ENCODE data around the gene SETBP1. TPM values are rescaled to one million over a fixed set of nuclear protein-coding genes. Genes with fewer than 3 reads are reported as not detected.

SETBP1 gene
- total RNA-seq, 1 experiment from 2014 or later: 2.7 TPM

GRCh38 chr18:44927127-44927849, 246.6 kb downstream of the SETBP1 start:
- peak; percentile 44 for DNase-seq (ENCODE audit: low read depth)

DNA sequence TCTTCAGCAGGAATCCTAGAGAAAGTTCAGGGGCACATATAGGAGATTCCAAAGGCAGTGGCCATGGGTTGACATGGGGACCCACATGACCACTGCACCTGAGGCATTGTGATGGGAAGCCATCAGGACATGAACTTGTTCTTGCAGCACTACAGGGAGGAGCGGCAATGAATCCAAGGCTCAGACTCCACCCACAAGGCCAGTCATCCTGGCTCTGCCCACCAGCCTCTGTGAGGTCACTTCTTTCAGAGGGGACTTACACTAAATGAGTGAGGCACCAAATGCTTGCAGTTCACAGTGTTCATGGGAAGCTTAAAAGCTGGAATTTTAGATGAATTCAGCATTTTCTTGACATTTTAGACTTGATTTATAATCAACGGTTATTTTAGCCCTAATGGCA, 254.2 kb downstream of the SETBP1 start:
- no peak for DNase-seq (ENCODE audit: low read depth)

GRCh38 chr18:44935455-44935854, 254.8 kb downstream of the SETBP1 start:
- no peak for DNase-seq (ENCODE audit: low read depth)

GRCh38 chr18:44936485-44936884, 255.8 kb downstream of the SETBP1 start:
- DNase-seq (ENCODE audit: low read depth): no peak

- DNase-seq (ENCODE audit: low read depth): no peak
Observed at GRCh38 chr18:44937960-44938719, 257.5 kb downstream of the SETBP1 start.

- no peak for DNase-seq (ENCODE audit: low read depth)
Observed at GRCh38 chr18:44938720-44939665, 258.3 kb downstream of the SETBP1 start.

- no peak for DNase-seq (ENCODE audit: low read depth)
Observed at GRCh38 chr18:44941516-44941915, 260.8 kb downstream of the SETBP1 start.

DNA sequence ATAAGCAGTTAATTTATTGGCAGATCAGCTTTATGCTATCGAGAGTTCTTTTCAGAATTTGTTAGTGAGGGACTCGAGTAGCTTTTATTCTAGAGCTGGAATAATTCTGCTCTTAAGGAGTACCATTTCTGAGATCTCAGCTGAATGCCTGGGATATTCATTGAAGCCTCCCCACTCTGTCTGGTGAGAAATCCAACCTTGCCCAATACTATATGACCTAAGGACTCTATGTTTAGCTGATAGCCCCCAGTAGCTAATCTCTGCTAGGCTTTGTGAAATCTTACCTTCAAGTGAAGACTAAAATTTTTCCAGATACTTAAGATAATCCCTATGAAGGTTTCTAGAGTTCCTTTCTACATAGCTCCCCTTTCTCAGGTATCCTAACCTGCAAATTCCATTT, 261.4 kb downstream of the SETBP1 start:
- DNase-seq (ENCODE audit: low read depth): no peak

DNA sequence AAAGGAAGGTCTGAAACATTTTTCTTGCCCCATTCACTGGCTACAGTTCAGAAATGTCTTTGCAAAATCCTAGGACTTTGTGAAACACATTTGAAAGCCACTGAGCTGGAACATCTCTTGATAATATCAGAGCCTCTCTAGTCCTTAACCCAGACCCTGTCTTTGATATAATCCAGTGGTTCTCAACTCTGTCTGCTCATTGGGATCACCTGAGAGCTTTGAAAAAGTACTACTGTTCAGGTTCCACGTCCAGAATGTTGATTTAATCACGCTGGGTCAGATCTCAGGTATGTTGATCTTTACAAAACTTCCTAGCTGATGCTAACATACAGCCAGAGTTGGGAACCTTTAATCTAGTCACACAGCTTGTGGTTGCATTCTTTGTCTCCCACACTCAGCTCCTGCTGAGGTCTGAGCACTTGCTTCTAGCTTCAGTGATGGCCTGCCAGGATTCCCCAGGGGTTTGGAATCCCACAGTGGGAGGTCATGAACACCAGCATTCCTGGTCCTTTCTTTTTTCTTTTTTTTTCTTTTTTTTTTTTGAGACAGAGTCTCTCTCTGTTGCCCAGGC, 262.7 kb downstream of the SETBP1 start:
- peak; percentile 35 for DNase-seq (ENCODE audit: low read depth)

DNA sequence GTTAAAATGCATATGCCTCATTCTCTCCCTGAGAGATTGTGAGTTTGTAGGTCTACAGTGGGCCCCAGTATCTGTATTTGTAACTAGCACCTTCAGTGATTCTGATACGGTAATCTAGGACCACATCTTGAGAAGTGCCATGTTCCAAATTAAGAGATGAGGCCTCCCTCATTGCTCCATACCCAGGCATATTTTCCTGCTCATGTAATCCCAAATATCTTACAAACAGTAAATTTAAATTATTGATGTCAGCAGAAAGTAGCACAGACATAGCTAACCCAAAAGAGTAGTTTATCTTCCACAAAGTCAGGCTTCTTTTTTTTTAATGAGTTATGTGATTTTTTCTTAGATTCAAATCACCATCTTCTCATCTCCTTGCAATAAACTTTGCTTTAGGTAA, 263.8 kb downstream of the SETBP1 start:
- no peak for DNase-seq (ENCODE audit: low read depth)

DNA sequence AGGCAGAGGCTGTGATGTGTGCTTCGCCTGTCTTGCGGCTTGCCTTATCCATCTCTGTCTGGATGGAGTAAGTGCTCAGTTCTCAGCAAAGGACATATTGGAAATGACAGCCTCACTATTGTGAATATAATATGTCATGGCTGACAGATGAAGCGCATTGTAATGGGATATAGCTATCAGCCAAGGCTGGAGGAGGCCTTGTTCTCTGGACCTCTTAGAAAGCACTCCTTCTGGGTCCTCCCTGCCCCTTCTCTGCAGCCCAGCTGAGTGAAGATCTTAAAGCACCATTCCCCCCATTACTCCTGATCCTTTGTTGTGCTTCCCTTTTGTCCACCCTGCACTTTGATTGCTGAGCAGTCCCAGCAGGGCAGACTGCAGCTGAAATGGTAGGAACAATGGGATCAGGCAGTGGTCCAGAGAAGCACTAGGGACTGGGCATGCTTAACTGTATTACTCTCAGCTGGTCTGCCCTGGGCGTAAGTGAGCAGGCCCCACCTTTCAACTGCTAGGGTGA, 265.3 kb downstream of the SETBP1 start:
- DNase-seq (ENCODE audit: low read depth): no peak

DNA sequence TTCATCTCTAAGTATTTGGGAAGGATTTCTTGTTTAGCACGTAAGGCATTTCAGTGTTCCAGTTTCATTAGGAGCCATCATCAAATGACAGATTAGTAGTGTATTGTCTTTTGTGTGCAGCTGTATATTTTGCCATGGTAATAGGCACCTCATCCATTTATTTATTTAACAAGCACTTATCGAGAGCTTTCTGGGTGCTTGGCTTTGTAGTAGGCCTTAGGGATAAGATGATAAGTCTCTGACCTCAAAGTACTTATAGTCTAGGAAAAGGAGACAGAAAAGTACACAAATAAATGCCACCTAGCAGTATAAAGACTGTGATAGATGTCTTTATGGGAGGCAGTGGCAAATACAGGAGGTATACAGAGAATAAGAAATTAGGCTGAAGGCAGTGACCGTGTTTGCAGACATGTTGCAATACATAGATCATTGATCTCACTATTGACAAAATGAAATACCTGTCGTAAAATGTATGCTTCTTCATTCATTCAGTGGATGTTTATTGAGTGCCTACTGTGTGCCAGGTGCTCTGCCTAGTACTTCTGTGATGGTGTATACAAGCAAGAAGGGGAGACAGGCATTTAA, 265.9 kb downstream of the SETBP1 start:
- DNase-seq (ENCODE audit: low read depth): no peak

GRCh38 chr18:44949967-44950366, 269.3 kb downstream of the SETBP1 start:
- no peak for DNase-seq (ENCODE audit: low read depth)

- no peak for DNase-seq (ENCODE audit: low read depth)
Observed at GRCh38 chr18:44950685-44951195, 270.1 kb downstream of the SETBP1 start.

GRCh38 chr18:44951748-44952147, 271.1 kb downstream of the SETBP1 start:
- DNase-seq (ENCODE audit: low read depth): no peak

DNA sequence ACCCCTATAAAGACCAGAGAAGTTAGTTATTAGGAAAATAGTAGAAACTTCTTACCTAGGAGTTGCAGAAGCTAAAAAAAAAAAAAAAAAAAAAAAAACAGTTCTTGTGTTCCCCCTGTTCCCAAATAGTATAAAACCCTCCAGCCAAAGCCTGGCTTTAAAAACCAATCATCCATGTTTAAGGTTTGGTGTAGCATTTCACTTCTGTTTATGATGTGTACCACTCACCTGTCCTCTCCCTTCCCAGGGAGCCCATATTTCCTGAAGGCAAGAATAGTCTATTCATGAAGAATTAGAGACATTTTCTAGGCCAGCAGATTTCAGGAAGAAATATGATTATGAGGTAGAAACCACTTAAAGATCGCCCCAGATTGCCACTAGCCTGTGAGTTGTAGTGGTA, 273.6 kb downstream of the SETBP1 start:
- DNase-seq (ENCODE audit: low read depth): no peak

DNA sequence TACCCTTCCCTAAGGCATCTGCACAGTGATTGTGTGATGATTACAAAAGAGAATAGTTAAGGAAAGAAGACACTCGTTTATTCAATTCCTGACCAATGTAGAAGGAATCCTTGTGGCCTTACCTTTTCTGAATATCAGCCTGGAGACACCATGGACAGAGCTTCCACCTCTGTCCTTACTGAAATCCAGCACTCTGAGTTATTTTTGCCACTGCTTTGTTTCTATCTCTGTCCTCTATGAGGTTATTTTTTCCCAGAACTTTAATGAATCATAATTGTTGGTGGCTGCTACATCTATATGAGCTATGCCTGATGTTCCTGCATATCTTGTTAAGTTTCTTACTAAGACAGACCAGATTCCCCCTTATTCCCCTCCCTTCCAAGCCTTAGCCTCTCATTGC, 275.1 kb downstream of the SETBP1 start:
- no peak for DNase-seq (ENCODE audit: low read depth)

GRCh38 chr18:44957025-44957424, 276.3 kb downstream of the SETBP1 start:
- no peak for DNase-seq (ENCODE audit: low read depth)

- DNase-seq (ENCODE audit: low read depth): peak; percentile 14
Observed at GRCh38 chr18:44957461-44957860, 276.8 kb downstream of the SETBP1 start.

DNA sequence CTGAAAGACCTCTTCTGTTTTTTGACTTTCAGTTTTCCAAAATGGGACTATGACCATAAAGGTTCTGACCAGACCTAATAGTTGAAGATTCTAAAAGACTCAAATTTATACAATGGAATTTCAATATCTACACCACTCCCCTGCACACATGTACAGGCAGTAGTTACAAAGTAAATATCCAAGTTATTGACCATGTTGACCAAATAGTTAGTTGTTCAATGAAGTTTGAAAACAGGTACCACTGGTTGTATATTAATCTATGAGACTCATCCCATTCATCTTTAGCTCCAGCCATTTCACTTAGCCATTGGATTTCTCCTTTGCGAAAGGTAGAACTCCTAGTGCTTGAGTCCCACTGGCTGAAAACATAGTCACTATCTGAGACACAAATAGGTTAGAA, 277.4 kb downstream of the SETBP1 start:
- no peak for DNase-seq (ENCODE audit: low read depth)

DNA sequence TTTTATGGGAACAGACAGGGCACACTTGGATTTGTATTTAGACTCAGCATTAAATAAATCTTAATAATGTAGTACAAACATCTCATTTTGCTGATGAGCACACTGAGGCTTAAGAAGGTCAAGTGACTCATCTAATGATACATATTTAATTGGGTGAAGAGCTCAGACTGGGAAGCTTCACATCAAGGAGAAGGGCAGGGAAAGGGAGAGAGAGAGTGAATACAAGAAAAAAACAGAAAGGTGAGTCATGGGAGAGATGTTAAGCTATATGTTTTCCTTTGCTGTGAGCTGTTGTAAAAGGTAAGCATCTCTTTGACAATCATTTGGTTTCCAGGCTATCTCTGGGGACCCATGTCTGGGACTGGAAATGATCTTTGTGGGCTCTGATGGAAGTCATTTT, 277.8 kb downstream of the SETBP1 start:
- peak; percentile 54 for DNase-seq (ENCODE audit: low read depth)
